Measurements from ENCODE around the gene LILRA2. TPM values are rescaled to one million over a fixed set of nuclear protein-coding genes. Genes with fewer than 3 reads are reported as not detected.

LILRA2 gene
- total RNA-seq, 1 experiment from 2014 or later, result not detected

GRCh38 chr19:54533476-54533875, 40.1 kb upstream of the LILRA2 start:
- Histone ChIP-seq H3K79me2 (ENCODE audit: insufficient read depth, low read length) (no peaks in the 10 kb centered on the region), H3K56ac (ENCODE audit: insufficient read length, low read depth, low read length) (no peak overlapping the region), H3K18ac (ENCODE audit: insufficient read length, low read depth, low read length) (no peak overlapping the region), H3K23me2 (ENCODE audit: insufficient read length, low read depth, low read length, poor library complexity, severe bottlenecking) (no peaks in the 10 kb centered on the region), H2BK20ac (ENCODE audit: low read depth, low read length, poor library complexity, severe bottlenecking) (no peak overlapping the region), H4K5ac (ENCODE audit: insufficient read length, low read depth, low read length) (no peak overlapping the region), H3K9me3 (ENCODE audit: control insufficient read depth, low read depth, low read length) (peaks cover 82% of the 10 kb centered on the region), H2BK120ac (ENCODE audit: low read depth, low read length, poor library complexity, severe bottlenecking) (no peak overlapping the region), H2BK15ac (ENCODE audit: low read depth, low read length) (no peak overlapping the region), H3K9ac (ENCODE audit: extremely low read depth, insufficient read length, low read length) (no peak overlapping the region), H3K4me1 (ENCODE audit: insufficient read depth, low read length) (no peaks in the 10 kb centered on the region), H3K4me2 (ENCODE audit: insufficient read depth, insufficient read length, low read length) (no peak overlapping the region), H2BK12ac (ENCODE audit: insufficient read length, low read depth, low read length) (no peak overlapping the region), H2BK5ac (ENCODE audit: insufficient read length, low read length) (no peak overlapping the region), H3K79me1 (ENCODE audit: insufficient read depth, low read depth, low read length, poor library complexity, severe bottlenecking) (no peaks in the 10 kb centered on the region), H3K27me3 (ENCODE audit: insufficient read depth, low read length) (no peaks in the 10 kb centered on the region), H3K27ac (ENCODE audit: insufficient read length, low read depth, low read length) (no peak overlapping the region), H3K23ac (ENCODE audit: insufficient read length, low read depth, low read length) (no peak overlapping the region), H4K91ac (ENCODE audit: insufficient read length, low read depth, low read length) (no peak overlapping the region), H4K20me1 (ENCODE audit: control insufficient read depth, insufficient read depth, insufficient read length) (no peaks in the 10 kb centered on the region), H3K14ac (ENCODE audit: insufficient read depth, low read length) (no peak overlapping the region), H4K8ac (replicated peaks; ENCODE audit: insufficient read length, low read depth, low read length) (no peak overlapping the region), H3K4ac (ENCODE audit: low read depth, low read length) (no peak overlapping the region), H3T11ph (ENCODE audit: low read length) (no peak overlapping the region), H2AK5ac (ENCODE audit: insufficient read length, low read length) (no peak overlapping the region), H2AFZ (ENCODE audit: low read length) (no peak overlapping the region)
- no peak for DNase-seq
- peaks cover 5% of the 10 kb centered on the region for H3K27me3 Mint-ChIP-seq (ENCODE audit: low read depth)
- H3K27ac Mint-ChIP-seq, result no peak overlapping the region
- TF ChIP-seq CTCF (conservative IDR thresholded peaks at IDR 0.05), result no peak
- H3K4me3 Mint-ChIP-seq, result no peak overlapping the region
- H3K9me3 Mint-ChIP-seq, result peaks cover 91 to 94% of the 10 kb centered on the region in 2 experiments
- H3K4me1 Mint-ChIP-seq, result no peaks in the 10 kb centered on the region
- H3K36me3 Mint-ChIP-seq (ENCODE audit: insufficient read depth in 1 of 3, low read depth in 3 of 3), result peaks cover 7 to 33% (median 9%) of the 10 kb centered on the region in 3 experiments; a peak in 6 of 7 replicates
- WGBS (ENCODE audit: extremely low coverage, insufficient read length, low lambda C conversion rate), result no CpG with 5 or more reads among the region's 8 CpGs
